Stimulated activated CD8-positive, alpha-beta memory T cell treated with anti-CD3 and anti-CD28 coated beads, Interleukin-12 subunit alpha, Interleukin-12 subunit beta, amount 100 ng/mL, for 24 hours (primary cell): ENCODE measurements around the gene WSB2.

Experiments
- DNase-seq: peaks from one replicate; pipeline ENCODE4 v3.0.0-alpha.2; 2020; ENCODE audit errors: extremely low read depth

Gene WSB2

DNA sequence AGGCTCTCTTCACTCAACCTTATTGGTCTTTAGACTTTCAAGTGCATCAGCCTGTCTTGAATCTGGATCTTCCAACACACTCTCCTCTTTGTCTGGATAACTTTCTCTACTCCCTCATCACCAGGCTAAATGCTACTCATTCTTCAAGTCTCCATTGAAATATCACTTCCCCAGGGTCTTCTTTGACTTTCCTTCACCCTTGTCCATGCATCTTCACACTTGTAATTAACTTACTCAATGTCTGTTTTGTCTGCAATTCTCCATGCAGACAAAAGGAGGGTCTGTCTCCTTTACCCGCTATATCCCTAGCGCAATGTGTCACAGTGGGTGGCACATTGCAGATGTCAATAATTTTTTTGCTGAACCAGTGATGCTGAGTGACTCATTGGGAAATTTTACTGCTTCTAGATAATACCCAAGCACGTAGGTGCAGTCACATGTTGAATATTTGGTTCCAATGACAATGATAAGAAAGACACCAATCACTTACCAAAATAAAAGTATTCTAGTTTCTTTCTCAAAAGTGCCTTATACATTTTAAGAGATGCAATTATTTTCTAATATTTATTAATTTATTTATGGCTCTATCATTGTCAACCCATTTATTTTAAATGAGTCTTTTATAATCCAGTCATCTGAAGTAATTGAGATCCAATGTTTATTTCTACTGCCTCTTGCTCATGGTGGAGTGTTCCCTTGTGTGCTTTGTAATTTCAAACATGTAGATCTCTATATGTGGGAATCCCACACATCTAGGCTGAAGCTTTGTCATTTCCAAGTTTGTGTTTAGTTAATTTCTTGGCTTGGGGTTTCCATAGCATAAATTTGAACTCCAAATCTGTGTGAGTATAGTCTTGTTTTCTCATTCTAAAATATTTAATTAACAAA is 66.2 kb downstream of the WSB2 start:
- DNase-seq = no peak

DNA sequence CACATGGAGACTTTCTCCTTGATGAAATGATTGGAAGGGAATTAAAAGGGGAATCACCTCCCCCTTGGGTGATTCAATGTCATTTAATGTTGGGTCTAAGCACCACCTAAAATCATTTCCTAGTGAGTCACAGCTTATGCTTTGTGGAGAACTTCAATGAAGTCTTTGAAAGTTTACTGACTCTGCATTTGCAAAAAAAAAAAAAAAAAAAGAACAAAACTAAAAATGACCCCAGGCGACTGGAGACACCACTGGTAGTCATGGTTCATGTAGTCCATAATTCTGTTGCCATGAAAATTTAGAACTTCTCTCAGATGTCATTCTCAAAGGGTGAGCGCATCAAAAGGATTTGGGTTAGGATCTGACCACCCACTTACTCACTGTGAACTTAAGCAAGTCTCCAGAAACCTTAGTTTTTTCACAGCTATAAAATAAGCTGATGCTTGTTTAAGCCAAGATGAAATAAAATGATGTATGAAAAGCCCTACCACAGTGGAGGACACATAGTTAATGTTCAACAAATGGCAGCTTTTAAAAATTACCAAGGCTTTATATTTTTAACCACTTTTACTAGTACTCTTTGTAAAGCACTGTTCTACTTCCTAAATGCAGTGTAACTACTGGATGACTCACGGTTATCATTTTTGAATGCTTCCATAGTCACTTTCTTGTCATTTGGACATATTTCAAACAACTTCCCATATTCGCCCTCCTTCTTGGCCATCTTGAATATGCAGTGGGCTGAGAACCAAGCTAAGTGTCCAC is 74.1 kb downstream of the WSB2 start:
- DNase-seq = no peak

DNA sequence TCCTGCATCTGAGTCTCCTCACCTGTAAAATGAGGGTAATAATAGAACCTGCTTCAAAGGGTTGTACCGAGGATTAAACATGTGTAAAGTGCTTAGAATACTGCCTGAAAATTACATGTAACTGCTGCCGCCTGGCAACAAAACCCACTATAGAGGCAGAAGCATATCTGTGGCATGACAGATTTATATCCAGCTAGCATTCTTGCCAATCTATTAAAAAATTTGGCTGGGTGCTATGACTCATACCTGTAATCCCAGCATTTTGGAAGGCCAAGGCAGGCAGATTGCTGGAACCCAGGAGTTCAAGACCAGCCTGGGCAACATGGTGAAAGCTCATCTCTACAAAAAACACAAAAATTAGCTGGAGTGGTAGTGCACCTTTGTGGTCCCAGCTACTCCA is 75.8 kb downstream of the WSB2 start:
- DNase-seq = no peak
